ENCODE measurements around the gene KCNJ2. TPM values are rescaled to one million over a fixed set of nuclear protein-coding genes. Genes with fewer than 3 reads are reported as not detected.

Gene KCNJ2
- total RNA-seq, 2 donors from 2014 or later: not detected

GRCh38 chr17:70168044-70168976, 1.0 kb upstream of the KCNJ2 start:
- Mint-ChIP-seq H3K4me1 (ENCODE audit: low read depth) (peaks cover 16% of the 10 kb centered on the region), H3K27me3 (ENCODE audit: low read depth) (peaks cover 77% of the 10 kb centered on the region)
- ATAC-seq (replicated peaks in 1 of 2): peak; percentile 18 to 26

DNA sequence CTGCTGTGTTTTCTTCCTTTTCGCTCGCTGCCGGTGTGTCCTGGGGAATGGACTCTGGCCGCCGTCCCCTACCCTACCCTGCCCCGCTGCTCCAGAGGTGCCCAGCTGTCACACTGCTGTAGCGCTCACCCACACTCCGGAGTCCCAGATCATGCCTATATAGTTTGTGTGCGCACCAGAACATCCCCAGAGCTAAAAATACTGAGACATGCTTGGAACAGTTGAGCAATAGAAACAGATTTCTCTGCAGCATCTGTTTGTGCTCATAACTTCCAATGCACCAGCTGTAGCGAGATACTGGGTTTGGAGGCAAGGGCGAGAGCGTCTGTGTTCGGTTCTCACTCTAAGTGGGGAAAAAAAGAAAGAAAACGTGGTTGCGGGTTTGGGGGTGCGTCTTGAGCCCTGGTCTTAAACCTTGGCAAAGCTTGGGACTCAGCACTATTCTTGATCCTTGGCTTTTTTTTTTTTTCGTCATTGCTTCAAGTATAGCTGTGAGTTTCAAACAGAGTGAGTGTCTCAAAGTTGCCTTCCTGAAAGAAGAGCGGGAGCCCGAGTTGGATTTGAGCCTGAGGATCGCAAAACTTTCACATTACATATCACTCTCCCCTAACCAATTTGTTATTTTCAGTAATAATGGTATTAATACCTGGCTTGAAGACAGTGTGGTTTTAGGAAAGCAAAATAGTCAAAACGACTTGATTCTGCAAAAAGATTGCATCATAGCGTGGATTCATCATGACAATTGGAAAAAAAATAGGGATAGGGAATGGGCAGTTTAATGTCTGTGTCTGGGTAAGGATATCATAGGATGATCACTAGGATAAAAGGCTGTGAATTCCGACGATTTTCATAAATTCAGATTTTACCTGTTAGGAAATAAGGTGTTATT, 621 bp downstream of the KCNJ2 start:
- Mint-ChIP-seq H3K4me1 (ENCODE audit: low read depth) (peaks cover 16% of the 10 kb centered on the region), H3K9me3 (peaks cover 0 to 2% of the 10 kb centered on the region in 2 donors), H3K27ac (no peak overlapping the region), H3K36me3 (ENCODE audit: insufficient read depth in 2 of 2) (no peaks in the 10 kb centered on the region), H3K4me3 (peak overlapping the region; percentile 68 to 74), H3K27me3 (ENCODE audit: low read depth) (peaks cover 76% of the 10 kb centered on the region)
- ATAC-seq (replicated peaks in 1 of 2) (peak in 1 of 2 donors; percentile 14), DNase-seq (no peak)

More at GRCh38 chr17:70168044-70168976, 1.0 kb upstream of the KCNJ2 start:
- Mint-ChIP-seq H3K9me3 (no peaks in the 10 kb centered on the region), H3K27ac (no peak overlapping the region), H3K4me3 (peak overlapping the region; percentile 77 to 85), H3K36me3 (ENCODE audit: insufficient read depth in 2 of 2) (no peaks in the 10 kb centered on the region)
- peak; percentile 21 to 22 for DNase-seq

GRCh38 chr17:70171159-70171558, 1.8 kb downstream of the KCNJ2 start:
- H3K27me3 Mint-ChIP-seq (ENCODE audit: low read depth): peaks cover 71% of the 10 kb centered on the region

DNA sequence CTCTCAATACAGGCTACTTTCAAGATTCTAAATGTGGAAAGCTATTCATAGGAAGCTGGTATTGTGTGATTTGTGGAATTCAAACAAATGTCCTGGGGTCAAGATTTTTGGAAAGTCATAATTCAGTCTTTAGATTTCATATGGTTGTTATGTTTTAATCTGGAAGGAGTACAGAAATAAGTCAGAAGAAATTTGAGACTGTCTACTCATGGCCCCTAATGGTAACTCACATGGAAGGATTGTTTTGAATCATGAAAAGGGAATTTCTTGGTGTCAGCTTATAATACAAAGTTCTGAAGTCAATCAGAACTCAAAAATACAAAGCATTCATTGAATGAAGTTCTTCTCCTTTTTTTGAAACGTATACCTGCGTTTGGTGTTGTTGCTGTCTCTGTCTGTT, 3.1 kb downstream of the KCNJ2 start:
- peaks cover 16% of the 10 kb centered on the region for H3K4me1 Mint-ChIP-seq (ENCODE audit: low read depth)
- DNase-seq: no peak
- ATAC-seq (replicated peaks in 1 of 2): no peak
- no peaks in the 10 kb centered on the region for H3K36me3 Mint-ChIP-seq (ENCODE audit: insufficient read depth in 2 of 2)
- H3K4me3 Mint-ChIP-seq: no peak overlapping the region
- peaks cover 58% of the 10 kb centered on the region for H3K27me3 Mint-ChIP-seq (ENCODE audit: low read depth)
- peaks cover 0 to 2% of the 10 kb centered on the region in 2 donors for H3K9me3 Mint-ChIP-seq
- H3K27ac Mint-ChIP-seq: no peak overlapping the region

More at GRCh38 chr17:70171159-70171558, 1.8 kb downstream of the KCNJ2 start:
- Mint-ChIP-seq H3K4me3 (no peak overlapping the region), H3K27ac (no peak overlapping the region), H3K36me3 (ENCODE audit: insufficient read depth in 2 of 2) (no peaks in the 10 kb centered on the region), H3K9me3 (peaks cover 0 to 2% of the 10 kb centered on the region in 2 donors), H3K4me1 (ENCODE audit: low read depth) (peaks cover 16% of the 10 kb centered on the region)
- ATAC-seq (replicated peaks in 1 of 2): no peak
- no peak for DNase-seq

DNA sequence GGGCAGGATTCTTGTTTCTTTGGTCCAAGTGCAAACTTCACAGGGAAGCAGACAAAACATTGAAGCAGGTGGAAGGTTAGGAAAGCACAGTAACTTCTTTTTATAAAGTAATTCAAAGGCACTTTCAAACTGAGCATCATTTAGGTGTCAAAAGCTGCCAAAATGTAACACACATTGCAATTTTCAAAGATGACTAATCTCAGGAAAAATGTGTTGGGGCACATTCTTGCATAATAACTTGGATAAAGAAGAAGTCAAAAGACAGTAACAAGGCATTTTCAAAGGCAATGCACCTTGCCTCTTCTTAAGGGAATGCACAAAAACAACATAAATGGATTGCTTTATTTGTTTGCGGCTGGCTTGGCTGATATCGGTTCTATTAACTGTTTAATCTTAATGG, 3.6 kb downstream of the KCNJ2 start:
- no peak overlapping the region for H3K27ac Mint-ChIP-seq
- peaks cover 54% of the 10 kb centered on the region for H3K27me3 Mint-ChIP-seq (ENCODE audit: low read depth)
- H3K4me3 Mint-ChIP-seq: no peak overlapping the region
- no peak for DNase-seq
- ATAC-seq (replicated peaks in 1 of 2): no peak
- peaks cover 0 to 2% of the 10 kb centered on the region in 2 donors for H3K9me3 Mint-ChIP-seq
- peaks cover 16% of the 10 kb centered on the region for H3K4me1 Mint-ChIP-seq (ENCODE audit: low read depth)
- no peaks in the 10 kb centered on the region for H3K36me3 Mint-ChIP-seq (ENCODE audit: insufficient read depth in 2 of 2)

DNA sequence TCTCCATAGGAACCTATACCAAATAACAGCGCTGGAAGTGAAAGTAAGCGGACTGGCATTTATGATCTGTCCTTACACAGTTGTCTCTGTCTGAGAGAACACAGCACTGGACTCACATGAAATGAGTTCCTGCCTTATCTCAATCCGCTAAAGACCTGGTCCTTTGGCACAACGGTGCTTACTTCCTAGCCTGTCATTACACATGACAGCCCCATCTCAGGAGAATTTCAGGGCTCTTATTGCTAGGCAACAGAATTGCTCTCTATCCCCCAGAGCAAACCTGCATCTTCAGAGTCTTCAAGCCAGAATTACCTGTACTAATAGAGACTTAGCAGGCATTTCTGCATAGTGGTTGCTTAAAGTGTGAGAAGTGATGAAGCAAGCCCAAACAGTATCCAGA, 4.3 kb downstream of the KCNJ2 start:
- no peak for ATAC-seq (replicated peaks in 1 of 2)
- Mint-ChIP-seq H3K27ac (no peak overlapping the region), H3K9me3 (peaks cover 0 to 2% of the 10 kb centered on the region in 2 donors), H3K27me3 (ENCODE audit: low read depth) (peaks cover 46% of the 10 kb centered on the region), H3K4me3 (no peak overlapping the region), H3K36me3 (ENCODE audit: insufficient read depth in 2 of 2) (no peaks in the 10 kb centered on the region), H3K4me1 (ENCODE audit: low read depth) (peaks cover 9% of the 10 kb centered on the region)
- no peak for DNase-seq

DNA sequence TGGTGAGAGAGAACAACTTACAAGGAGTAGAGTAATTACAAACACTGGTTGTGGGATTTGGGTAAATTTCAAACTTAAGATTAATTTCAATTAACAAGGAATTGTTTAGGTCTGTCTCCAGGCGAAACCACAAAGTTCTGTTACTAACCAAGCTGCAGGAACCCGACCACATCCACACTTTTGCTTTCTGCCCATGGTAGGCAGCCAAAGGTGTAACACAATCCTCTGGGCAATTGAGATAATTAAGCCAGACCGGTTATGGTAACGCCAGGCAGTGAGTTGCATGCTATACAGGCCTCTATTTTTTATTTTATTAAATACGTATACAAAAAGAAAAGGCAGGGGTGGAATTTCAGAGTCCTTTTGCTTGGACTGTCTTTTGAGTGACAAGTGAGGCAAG, 12.0 kb downstream of the KCNJ2 start:
- H3K4me3 Mint-ChIP-seq: no peak overlapping the region
- H3K36me3 Mint-ChIP-seq (ENCODE audit: insufficient read depth in 2 of 2): no peaks in the 10 kb centered on the region
- DNase-seq (no peak), ATAC-seq (replicated peaks in 1 of 2) (no peak)
- peaks cover 8% of the 10 kb centered on the region for H3K27me3 Mint-ChIP-seq (ENCODE audit: low read depth)
- H3K4me1 Mint-ChIP-seq (ENCODE audit: low read depth): no peaks in the 10 kb centered on the region
- H3K9me3 Mint-ChIP-seq: peaks cover 2% of the 10 kb centered on the region in 2 donors
- no peak overlapping the region for H3K27ac Mint-ChIP-seq

GRCh38 chr17:70181866-70182265, 12.5 kb downstream of the KCNJ2 start:
- Mint-ChIP-seq H3K4me3 (no peak overlapping the region), H3K4me1 (ENCODE audit: low read depth) (no peaks in the 10 kb centered on the region), H3K9me3 (peaks cover 2% of the 10 kb centered on the region in 2 donors), H3K36me3 (ENCODE audit: insufficient read depth in 2 of 2) (no peaks in the 10 kb centered on the region), H3K27ac (no peak overlapping the region), H3K27me3 (ENCODE audit: low read depth) (peaks cover 8% of the 10 kb centered on the region)
- ATAC-seq (replicated peaks in 1 of 2) (no peak), DNase-seq (no peak)

GRCh38 chr17:70183508-70183907, 14.2 kb downstream of the KCNJ2 start:
- no peaks in the 10 kb centered on the region for H3K36me3 Mint-ChIP-seq (ENCODE audit: insufficient read depth in 2 of 2)
- H3K9me3 Mint-ChIP-seq: peaks cover 2 to 3% of the 10 kb centered on the region in 2 donors
- no peak for ATAC-seq (replicated peaks in 1 of 2)
- no peak for DNase-seq
- H3K4me1 Mint-ChIP-seq (ENCODE audit: low read depth): no peaks in the 10 kb centered on the region
- H3K27me3 Mint-ChIP-seq (ENCODE audit: low read depth): peaks cover 8% of the 10 kb centered on the region
- H3K4me3 Mint-ChIP-seq: no peak overlapping the region
- H3K27ac Mint-ChIP-seq: no peak overlapping the region

DNA sequence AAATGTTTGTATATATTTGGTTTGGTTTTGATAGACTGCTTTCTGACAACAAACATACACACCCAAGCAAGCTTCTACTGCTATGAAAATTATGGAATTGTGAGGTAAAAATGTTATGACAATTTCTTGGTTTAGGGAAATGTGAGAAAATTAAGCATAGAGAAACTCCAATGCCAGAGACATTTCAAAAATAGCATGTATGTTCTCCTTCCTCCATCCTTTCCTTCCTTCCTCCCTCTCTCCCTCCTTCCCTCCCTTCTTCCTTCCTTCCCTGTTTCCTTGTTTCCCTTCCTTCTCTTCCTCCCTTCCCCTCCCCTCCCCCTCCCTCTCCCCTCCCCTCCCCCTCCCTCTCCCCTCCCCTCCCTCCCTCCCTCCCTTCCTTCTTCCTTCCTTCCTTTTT, 14.9 kb downstream of the KCNJ2 start:
- Mint-ChIP-seq H3K27me3 (ENCODE audit: low read depth) (peaks cover 8% of the 10 kb centered on the region), H3K4me1 (ENCODE audit: low read depth) (no peaks in the 10 kb centered on the region), H3K9me3 (peaks cover 2 to 6% of the 10 kb centered on the region in 2 donors), H3K4me3 (no peak overlapping the region), H3K27ac (no peak overlapping the region), H3K36me3 (ENCODE audit: insufficient read depth in 2 of 2) (no peaks in the 10 kb centered on the region)
- no peak for ATAC-seq (replicated peaks in 1 of 2)
- no peak for DNase-seq

GRCh38 chr17:70184770-70185169, 15.4 kb downstream of the KCNJ2 start:
- Mint-ChIP-seq H3K36me3 (ENCODE audit: insufficient read depth in 2 of 2) (no peaks in the 10 kb centered on the region), H3K4me1 (ENCODE audit: low read depth) (no peaks in the 10 kb centered on the region), H3K27me3 (ENCODE audit: low read depth) (peaks cover 8% of the 10 kb centered on the region), H3K27ac (no peak overlapping the region), H3K9me3 (peaks cover 2 to 6% of the 10 kb centered on the region in 2 donors), H3K4me3 (no peak overlapping the region)
- no peak for ATAC-seq (replicated peaks in 1 of 2)
- DNase-seq: no peak

GRCh38 chr17:70185285-70185684, 16.0 kb downstream of the KCNJ2 start:
- no peak overlapping the region for H3K4me3 Mint-ChIP-seq
- peaks cover 8% of the 10 kb centered on the region for H3K27me3 Mint-ChIP-seq (ENCODE audit: low read depth)
- H3K9me3 Mint-ChIP-seq: peaks cover 2 to 6% of the 10 kb centered on the region in 2 donors

GRCh38 chr17:70187383-70187782, 18.1 kb downstream of the KCNJ2 start:
- Mint-ChIP-seq H3K27ac (no peak overlapping the region), H3K4me1 (ENCODE audit: low read depth) (no peaks in the 10 kb centered on the region), H3K36me3 (ENCODE audit: insufficient read depth in 2 of 2) (no peaks in the 10 kb centered on the region), H3K9me3 (peaks cover 2 to 6% of the 10 kb centered on the region in 2 donors), H3K27me3 (ENCODE audit: low read depth) (peaks cover 14% of the 10 kb centered on the region), H3K4me3 (no peak overlapping the region)
- ATAC-seq (replicated peaks in 1 of 2) (no peak), DNase-seq (no peak)

More at GRCh38 chr17:70185285-70185684, 16.0 kb downstream of the KCNJ2 start:
- H3K4me1 Mint-ChIP-seq (ENCODE audit: low read depth): no peaks in the 10 kb centered on the region
- no peak for DNase-seq
- H3K36me3 Mint-ChIP-seq (ENCODE audit: insufficient read depth in 2 of 2): no peaks in the 10 kb centered on the region
- no peak for ATAC-seq (replicated peaks in 1 of 2)
- no peak overlapping the region for H3K27ac Mint-ChIP-seq
